GM12878 (cell line): Measurements from ENCODE around the gene CD300A. TPM values are rescaled to one million over a fixed set of nuclear protein-coding genes. Genes with fewer than 3 reads are reported as not detected.

Source experiments
- ATAC-seq: fragments of 200-7000 bp; cut with Tn5 transposase; 3 replicates; pipeline ENCODE4 v1.9.1; 2020; ENCODE audit warnings: mild to moderate bottlenecking, moderate library complexity
- BruUV-seq: library from RNA; stranded (reverse); fragments of 400-500 nt; replicated peaks from 2 replicates; lab custom pipeline; 2021; lab: Mats Ljungman, UMichigan
- CTCF ChIA-PET: fragments of 300-600 bp; sonication (Branson Sonifier 250); formaldehyde crosslinking; extraction: SDS; loops from one replicate; lab custom pipeline; 2021; ENCODE audit warnings: inconsistent platforms; lab: Yijun Ruan, JAX
- POLR2A ChIA-PET: fragments of 350-600 bp; formaldehyde crosslinking; extraction: SDS; loops from one replicate; lab custom pipeline; 2021; ENCODE audit warnings: inconsistent platforms; lab: Charles Lee
- RAD21 ChIA-PET: fragments of 300-600 bp; sonication (Branson Sonifier 250); formaldehyde crosslinking; loops from one replicate; lab custom pipeline; 2023; ENCODE audit warnings: antibody characterized with exemption; ENCODE audit not compliant: unreplicated experiment; lab: Charles Lee
- SMC1A ChIA-PET: fragments of 300-600 bp; sonication (Branson Sonifier 250); formaldehyde crosslinking; loops from one replicate; lab custom pipeline; 2023; ENCODE audit not compliant: unreplicated experiment, uncharacterized antibody; lab: Charles Lee
- DNase-seq: peaks from one replicate; pipeline ENCODE4 v3.0.0-alpha.2; 2011; ENCODE audit warnings: low read depth, low spot score
- FAIRE-seq: peaks from 3 replicates; lab custom pipeline; 2011; peaks lifted over from hg19 to GRCh38; lab: Jason Lieb, UNC
- H2AFZ ChIP-seq: 2 replicates; pipeline ENCODE4 v1.6.0; 2011; ENCODE audit warnings: low read depth, low read length, control low read depth; ENCODE audit not compliant: control insufficient read depth
- H3K27ac ChIP-seq: 2 replicates; pipeline ENCODE4 v1.5.1; 2011; ENCODE audit warnings: control low read depth; ENCODE audit not compliant: control insufficient read depth, insufficient read depth
- H3K27me3 ChIP-seq, 2 experiments: replicated peaks in 1 of 2; 2 replicates each; pipeline versions ENCODE4 v1.6.0 to v1.6.1; 2011; ENCODE audit warnings: low read length in 1 of 2; ENCODE audit not compliant: control insufficient read depth in 2 of 2, insufficient read depth in 2 of 2
- H3K36me3 ChIP-seq, 2 experiments: 2 replicates each; pipeline ENCODE4 v1.5.1; 2011; ENCODE audit warnings: low read length in 1 of 2; ENCODE audit not compliant: control insufficient read depth in 2 of 2, insufficient read depth in 2 of 2
- H3K4me1 ChIP-seq: 2 replicates; pipeline ENCODE4 v1.6.1; 2011; ENCODE audit warnings: mild to moderate bottlenecking, low read length, moderate library complexity, mixed read lengths; ENCODE audit not compliant: control insufficient read depth, insufficient read depth
- H3K4me2 ChIP-seq: 2 replicates; pipeline ENCODE4 v1.6.0; 2011; ENCODE audit warnings: control low read depth; ENCODE audit not compliant: control insufficient read depth, insufficient read depth
- H3K4me3 ChIP-seq: fragments of 200-600 bp; sonication (generic); 2 replicates; pipeline ENCODE4 v1.5.1; 2016
- H3K79me2 ChIP-seq: 2 replicates; pipeline ENCODE4 v1.6.0; 2011; ENCODE audit warnings: low read length; ENCODE audit not compliant: control insufficient read depth, insufficient read depth
- H3K9ac ChIP-seq: 2 replicates; pipeline ENCODE4 v1.8.0; 2011; ENCODE audit warnings: low read length, control low read depth, mixed read lengths; ENCODE audit not compliant: control insufficient read depth, insufficient read depth
- H3K9me3 ChIP-seq: replicated peaks from 3 replicates; pipeline ENCODE4 v1.5.1; 2011; ENCODE audit warnings: mild to moderate bottlenecking, low read length; ENCODE audit not compliant: control insufficient read depth, insufficient read depth
- H4K20me1 ChIP-seq: 2 replicates; pipeline ENCODE4 v1.6.0; 2011; ENCODE audit not compliant: control insufficient read depth, insufficient read depth
- BACH1 ChIP-seq: fragments of 450-650 bp; IDR thresholded peaks from 2 replicates; pipeline ENCODE4 v1.6.1; 2017; ENCODE audit warnings: mild to moderate bottlenecking, borderline replicate concordance
- EGR1 ChIP-seq, 2 experiments: IDR thresholded peaks; 1 replicate in 1 of 2; 2 replicates in 1 of 2; pipeline ENCODE4 v1.6.1; 2011 to 2012; ENCODE audit warnings: low read depth in 2 of 2, low read length in 2 of 2, borderline replicate concordance in 1 of 2, mild to moderate bottlenecking in 1 of 2, moderate library complexity in 1 of 2
- LARP7 ChIP-seq: fragments of 450-650 bp; IDR thresholded peaks from 2 replicates; pipeline ENCODE4 v1.6.1; 2017; ENCODE audit warnings: mild to moderate bottlenecking
- NR2F1 ChIP-seq: fragments of 450-650 bp; conservative IDR thresholded peaks from 2 replicates; pipeline ENCODE4 v1.6.1; 2017; ENCODE audit warnings: mild to moderate bottlenecking
- RAD21 ChIP-seq: IDR thresholded peaks from 2 replicates; pipeline ENCODE4 v1.6.1; 2011; ENCODE audit warnings: mild to moderate bottlenecking, low read depth, low read length, moderate library complexity; ENCODE audit not compliant: insufficient read depth
- SUZ12 ChIP-seq: fragments of 200-600 bp; sonication (generic); IDR thresholded peaks from one replicate; pipeline ENCODE4 v1.6.1; 2018; ENCODE audit warnings: antibody characterized with exemption, mild to moderate bottlenecking; ENCODE audit not compliant: unreplicated experiment
- WGBS: methylation state at CpG from one replicate; pipeline ENCODE4 v1.1.6; 2016; ENCODE audit warnings: low lambda C conversion rate; ENCODE audit not compliant: insufficient replicate concordance, insufficient coverage; ENCODE audit errors: missing lambda C conversion rate; 5-methylcytosine and 5-hydroxymethylcytosine counted together
- in situ Hi-C: fragments of 300-500 bp; cut with MboI; formaldehyde crosslinking; loops from 9 replicates; pipeline ENCODE4 v1.14.3; 2018; ENCODE audit warnings: mixed read lengths
- intact Hi-C: fragments of 100-400 bp; cut with micrococcal nuclease; formaldehyde crosslinking; loops from one replicate; pipeline ENCODE4 v1.14.2; 2022; ENCODE audit not compliant: unreplicated experiment
- polyA plus RNA-seq, 11 experiments: library from polyadenylated mRNA; depleted of rRNA in 4 of 11; unstranded in 6 of 11; stranded (reverse) in 5 of 11; fragments of >200 nt; fragmentation: Nextera tagmentation in 4 of 11; fragmentation: Illumina TruSeq in 1 of 11; extraction: Ambion mirVana in 4 of 11; extraction: Trizol in 1 of 11; gene quantifications; 1 replicate in 1 of 11; 2 replicates in 10 of 11; pipeline versions ENCODE4 v1.2.1 to v1.2.3, GENCODE V29; 2011 to 2016; ENCODE audit warnings: inconsistent platforms in 2 of 11, missing spikeins in 2 of 11, low read depth in 1 of 11
- total RNA-seq, 4 experiments: library from RNA; depleted of rRNA in 3 of 4; stranded (reverse); fragments of >200 nt in 3 of 4; fragmentation: Illumina TruSeq in 1 of 4; extraction: Trizol in 1 of 4; gene quantifications; 2 replicates each; pipeline versions ENCODE4 v1.2.1 to v1.2.3, GENCODE V29; 2013 to 2021
- TF ChIP-seq, protein P1 (sequence below), 3 experiments: IDR thresholded peaks in 2 of 3; conservative IDR thresholded peaks in 1 of 3; 2 replicates each; pipeline ENCODE4 v1.5.1; 2011; ENCODE audit warnings: low read depth in 3 of 3, low read length in 3 of 3, mild to moderate bottlenecking in 3 of 3, control low read depth in 2 of 3, moderate library complexity in 2 of 3, inconsistent platforms in 1 of 3, mixed read lengths in 1 of 3; ENCODE audit not compliant: control insufficient read depth in 2 of 3, insufficient read depth in 1 of 3; ENCODE audit errors: extremely low read depth in 1 of 3

Gene CD300A
- total and polyA plus RNA-seq, 10 of the 15 experiments (the other 5 are each of a cell fraction or from before 2014, with no cell fraction given), result 10.6 to 128 (median 36.1) TPM

DNA sequence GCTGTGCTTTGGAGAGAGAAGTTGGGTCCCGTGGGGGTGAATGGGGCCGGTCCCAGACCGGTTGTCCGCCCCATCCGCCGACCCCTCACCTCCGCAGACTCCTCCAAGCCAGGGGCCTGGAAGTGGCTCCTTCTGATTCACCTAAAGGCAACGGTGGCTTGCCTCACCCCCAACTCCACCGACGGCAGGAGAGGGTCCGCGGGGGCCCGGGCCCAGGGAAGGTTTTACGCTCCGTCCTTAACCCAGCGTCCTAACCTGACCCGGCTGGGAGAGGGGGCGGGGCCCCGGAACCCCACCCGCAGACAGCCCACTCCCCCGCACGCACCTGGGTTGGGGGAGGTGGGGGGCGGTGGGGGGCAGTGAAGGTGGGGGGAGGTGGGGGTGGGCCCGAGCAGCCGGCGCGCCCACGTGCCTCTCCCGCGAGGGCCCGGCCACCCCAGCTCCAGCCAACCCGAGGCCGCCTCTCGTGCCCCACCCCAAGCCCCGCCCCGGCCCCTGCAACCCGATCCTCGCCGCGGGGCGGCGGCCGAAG lies 12.7 kb upstream of the CD300A start:
- peak overlapping the region; percentile 85 for H3K4me2 ChIP-seq
- no TSS peak for BruUV-seq
- H3K36me3 ChIP-seq, result no peaks in the 10 kb centered on the region
- no peak for FAIRE-seq
- in situ Hi-C loops, result no loop called here
- no peaks in the 10 kb centered on the region for H4K20me1 ChIP-seq
- H3K79me2 ChIP-seq, result no peaks in the 10 kb centered on the region
- DNase-seq, result no peak
- peak; percentile 99 for ATAC-seq
- H3K27ac ChIP-seq, result no peak overlapping the region
- no peaks in the 10 kb centered on the region for H3K9me3 ChIP-seq
- POLR2A ChIA-PET, result no interaction called here
- peak overlapping the region; percentile 41; the same call in 1 of the 2 replicates for H2AFZ ChIP-seq
- intact Hi-C loops, result no loop called here
- H3K4me3 ChIP-seq, result 0 out of 2 replicates have a peak overlapping the region, but pooled peaks have one; percentile 16
- H3K4me1 ChIP-seq, result peaks cover 14% of the 10 kb centered on the region
- CTCF ChIA-PET, result interaction anchor here (1.1 to 10.5 kb wide), 11 partner anchors 10 to 85 kb away, joined by 3 to 314 read pairs (median 24); partner anchors contain the start of genes CD300LB and GPR142
- H3K9ac ChIP-seq, result no peak overlapping the region
- TF ChIP-seq, protein P1, sequence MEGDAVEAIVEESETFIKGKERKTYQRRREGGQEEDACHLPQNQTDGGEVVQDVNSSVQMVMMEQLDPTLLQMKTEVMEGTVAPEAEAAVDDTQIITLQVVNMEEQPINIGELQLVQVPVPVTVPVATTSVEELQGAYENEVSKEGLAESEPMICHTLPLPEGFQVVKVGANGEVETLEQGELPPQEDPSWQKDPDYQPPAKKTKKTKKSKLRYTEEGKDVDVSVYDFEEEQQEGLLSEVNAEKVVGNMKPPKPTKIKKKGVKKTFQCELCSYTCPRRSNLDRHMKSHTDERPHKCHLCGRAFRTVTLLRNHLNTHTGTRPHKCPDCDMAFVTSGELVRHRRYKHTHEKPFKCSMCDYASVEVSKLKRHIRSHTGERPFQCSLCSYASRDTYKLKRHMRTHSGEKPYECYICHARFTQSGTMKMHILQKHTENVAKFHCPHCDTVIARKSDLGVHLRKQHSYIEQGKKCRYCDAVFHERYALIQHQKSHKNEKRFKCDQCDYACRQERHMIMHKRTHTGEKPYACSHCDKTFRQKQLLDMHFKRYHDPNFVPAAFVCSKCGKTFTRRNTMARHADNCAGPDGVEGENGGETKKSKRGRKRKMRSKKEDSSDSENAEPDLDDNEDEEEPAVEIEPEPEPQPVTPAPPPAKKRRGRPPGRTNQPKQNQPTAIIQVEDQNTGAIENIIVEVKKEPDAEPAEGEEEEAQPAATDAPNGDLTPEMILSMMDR (IDR thresholded peaks at IDR 0.05 in 2 of 3, conservative IDR thresholded peaks at IDR 0.05 in 1 of 3; ENCODE audit: control insufficient read depth in 2 of 3, extremely low read depth in 1 of 3, insufficient read depth in 1 of 3, low read depth in 3 of 3, low read length in 3 of 3), result peak in 1 of 3 experiments; percentile 18; a peak in 2 of 6 replicates
- TF ChIP-seq NR2F1 (0 out of 2 replicates have a peak, but pooled peaks have one; percentile 1), BACH1 (no peak), EGR1 (IDR thresholded peaks at IDR 0.05; ENCODE audit: borderline replicate concordance in 1 of 2, low read depth in 2 of 2, low read length in 2 of 2) (0 out of 3 replicates have a peak, but pooled peaks of 1 of the 2 experiments have one; percentile 7), LARP7 (no peak), RAD21 (peak; percentile 30; the same call in 1 of the 2 replicates), SUZ12 (no peak)
- RAD21 ChIA-PET, result interaction anchor here (0.6 to 7.1 kb wide), 20 partner anchors 10 to 243 kb away, joined by 3 to 83 read pairs (median 4); partner anchors contain the start of genes CD300LB and GPR142
- SMC1A ChIA-PET, result interaction anchor here (0.8 to 6.2 kb wide), 12 partner anchors 10 to 85 kb away, joined by 3 to 47 read pairs (median 6); partner anchors contain the start of genes CD300LB and GPR142
- peaks cover 0 to 2% of the 10 kb centered on the region in 2 experiments; a peak in 2 of 4 replicates for H3K27me3 ChIP-seq
- WGBS, result 31% methylated on average over 21 of the region's 43 CpGs
